Stimulated activated CD8-positive, alpha-beta memory T cell treated with anti-CD3 and anti-CD28 coated beads, Interleukin-4, amount 100 ng/mL, for 4 hours (primary cell): Measurements from ENCODE around the gene NXPH1.

Experiments used
- DNase-seq, 2 donors: peaks; one replicate each; pipeline ENCODE4 v3.0.0-alpha.2; 2020; ENCODE audit warnings: low read depth in 2 of 2, low spot score in 1 of 2

Gene NXPH1

GRCh38 chr7:8585591-8585990, 152.2 kb downstream of the NXPH1 start:
- no peak for DNase-seq

- DNase-seq: no peak
These were observed 156.8 kb downstream of the NXPH1 start for GRCh38 chr7:8590225-8590624.

GRCh38 chr7:8590791-8591190, 157.4 kb downstream of the NXPH1 start:
- no peak for DNase-seq

- DNase-seq: no peak
These were observed 157.9 kb downstream of the NXPH1 start for GRCh38 chr7:8591289-8591688.

GRCh38 chr7:8592167-8592566, 158.8 kb downstream of the NXPH1 start:
- DNase-seq: no peak

- no peak for DNase-seq
These were observed 160.7 kb downstream of the NXPH1 start for GRCh38 chr7:8594115-8594514.

GRCh38 chr7:8597565-8597964, 164.2 kb downstream of the NXPH1 start:
- DNase-seq: no peak

GRCh38 chr7:8601121-8601520, 167.7 kb downstream of the NXPH1 start:
- no peak for DNase-seq

GRCh38 chr7:8605221-8605620, 171.8 kb downstream of the NXPH1 start:
- no peak for DNase-seq

GRCh38 chr7:8612584-8612983, 179.2 kb downstream of the NXPH1 start:
- no peak for DNase-seq

- DNase-seq: no peak
These were observed 179.8 kb downstream of the NXPH1 start for GRCh38 chr7:8613191-8613590.

GRCh38 chr7:8615019-8615418, 181.6 kb downstream of the NXPH1 start:
- DNase-seq: no peak

GRCh38 chr7:8618441-8619070, 185.1 kb downstream of the NXPH1 start:
- DNase-seq: no peak

- DNase-seq: no peak
These were observed 186.8 kb downstream of the NXPH1 start for GRCh38 chr7:8620169-8620568.

- DNase-seq: no peak
These were observed 192.2 kb downstream of the NXPH1 start for GRCh38 chr7:8625612-8626011.

- no peak for DNase-seq
These were observed 193.9 kb downstream of the NXPH1 start for GRCh38 chr7:8627325-8627724.

- no peak for DNase-seq
These were observed 195.2 kb downstream of the NXPH1 start for GRCh38 chr7:8628656-8629055.

- DNase-seq: no peak
These were observed 196.1 kb downstream of the NXPH1 start for GRCh38 chr7:8629504-8629903.

GRCh38 chr7:8637322-8637721, 203.9 kb downstream of the NXPH1 start:
- no peak for DNase-seq

GRCh38 chr7:8638076-8638475, 204.7 kb downstream of the NXPH1 start:
- no peak for DNase-seq

- DNase-seq: no peak
These were observed 206.3 kb downstream of the NXPH1 start for GRCh38 chr7:8639668-8640067.

GRCh38 chr7:8640671-8641070, 207.3 kb downstream of the NXPH1 start:
- no peak for DNase-seq

GRCh38 chr7:8668627-8669500, 235.5 kb downstream of the NXPH1 start:
- DNase-seq: no peak
